Measurements from ENCODE around the gene IQCE. TPM values are rescaled to one million over a fixed set of nuclear protein-coding genes. Genes with fewer than 3 reads are reported as not detected.

Gene IQCE
- total RNA-seq, 1 experiment from 2014 or later: 35.8 TPM

- Histone ChIP-seq H3K4me2 (no peak overlapping the region), H3K27ac (no peak overlapping the region), H3K4me1 (replicated peaks; ENCODE audit: insufficient read depth) (no peaks in the 10 kb centered on the region), H3K4me3 (no peak overlapping the region), H3K79me2 (ENCODE audit: low read depth) (no peaks in the 10 kb centered on the region), H2AFZ (no peak overlapping the region), H3K9me2 (ENCODE audit: insufficient read depth) (no peaks in the 10 kb centered on the region), H3K27me3 (ENCODE audit: insufficient read depth, low read depth) (no peaks in the 10 kb centered on the region), H3K36me3 (ENCODE audit: low read depth) (no peaks in the 10 kb centered on the region), H3K9me3 (ENCODE audit: insufficient read depth, low read depth) (no peaks in the 10 kb centered on the region), H4K20me1 (ENCODE audit: insufficient read depth) (no peaks in the 10 kb centered on the region), H3F3A (ENCODE audit: insufficient read depth, low read depth) (0 out of 2 replicates have a peak, but pooled peaks cover 2% of the 10 kb centered on the region)
- no TSS peak for BruUV-seq (replicated peaks)
- DNase-seq: no peak
- TF ChIP-seq EZH2 (IDR thresholded peaks at IDR 0.05; ENCODE audit: low read depth) (no peak), CTCF (conservative IDR thresholded peaks at IDR 0.05) (no peak)
- CTCF ChIA-PET: no interaction called here
- POLR2A ChIA-PET (ENCODE audit: unreplicated experiment): interaction anchor here (0.6 kb wide), 1 partner anchor 126 kb away, joined by 7 read pairs; no protein-coding TSS in a partner anchor
- intact Hi-C loops (cut with micrococcal nuclease; ENCODE audit: unreplicated experiment): no loop called here
These were observed 19.3 kb downstream of the IQCE start for GRCh38 chr7:2577914-2578680.

GRCh38 chr7:2580636-2581035, 21.9 kb downstream of the IQCE start:
- intact Hi-C loops (cut with micrococcal nuclease; ENCODE audit: unreplicated experiment): no loop called here
- H4K20me1 ChIP-seq (ENCODE audit: insufficient read depth): no peaks in the 10 kb centered on the region
- ChIA-PET CTCF (no interaction called here), POLR2A (ENCODE audit: unreplicated experiment) (no interaction called here)
- no peaks in the 10 kb centered on the region for H3K79me2 ChIP-seq (ENCODE audit: low read depth)
- H3K36me3 ChIP-seq (ENCODE audit: low read depth): 0 out of 2 replicates have a peak, but pooled peaks cover 1% of the 10 kb centered on the region
- no peak for DNase-seq
- no peak for TF ChIP-seq EZH2 (IDR thresholded peaks at IDR 0.05; ENCODE audit: low read depth)
- no peak for TF ChIP-seq CTCF (conservative IDR thresholded peaks at IDR 0.05)
- no peaks in the 10 kb centered on the region for H3K9me2 ChIP-seq (ENCODE audit: insufficient read depth)
- 0 out of 2 replicates have a peak, but pooled peaks cover 2% of the 10 kb centered on the region for H3F3A ChIP-seq (ENCODE audit: insufficient read depth, low read depth)
- no peak overlapping the region for H2AFZ ChIP-seq
- no peaks in the 10 kb centered on the region for H3K27me3 ChIP-seq (ENCODE audit: insufficient read depth, low read depth)
- no peaks in the 10 kb centered on the region for H3K4me1 ChIP-seq (replicated peaks; ENCODE audit: insufficient read depth)
- no peak overlapping the region for H3K4me3 ChIP-seq
- no peak overlapping the region for H3K27ac ChIP-seq
- H3K4me2 ChIP-seq: no peak overlapping the region
- no TSS peak for BruUV-seq (replicated peaks)
- H3K9me3 ChIP-seq (ENCODE audit: insufficient read depth, low read depth): no peaks in the 10 kb centered on the region

GRCh38 chr7:2582006-2582735, 23.4 kb downstream of the IQCE start:
- ChIA-PET CTCF (no interaction called here), POLR2A (ENCODE audit: unreplicated experiment) (no interaction called here)
- no TSS peak for BruUV-seq (replicated peaks)
- H2AFZ ChIP-seq: no peak overlapping the region
- no peak overlapping the region for H3K27ac ChIP-seq
- H3K79me2 ChIP-seq (ENCODE audit: low read depth): no peaks in the 10 kb centered on the region
- H3K4me3 ChIP-seq: no peak overlapping the region
- H4K20me1 ChIP-seq (ENCODE audit: insufficient read depth): no peaks in the 10 kb centered on the region
- 0 out of 2 replicates have a peak, but pooled peaks cover 3% of the 10 kb centered on the region for H3K36me3 ChIP-seq (ENCODE audit: low read depth)
- no peak for DNase-seq
- TF ChIP-seq EZH2 (IDR thresholded peaks at IDR 0.05; ENCODE audit: low read depth) (no peak), CTCF (conservative IDR thresholded peaks at IDR 0.05) (no peak)
- H3K4me2 ChIP-seq: no peak overlapping the region
- no peaks in the 10 kb centered on the region for H3K4me1 ChIP-seq (replicated peaks; ENCODE audit: insufficient read depth)
- no peaks in the 10 kb centered on the region for H3K27me3 ChIP-seq (ENCODE audit: insufficient read depth, low read depth)
- no peaks in the 10 kb centered on the region for H3K9me3 ChIP-seq (ENCODE audit: insufficient read depth, low read depth)
- no peaks in the 10 kb centered on the region for H3K9me2 ChIP-seq (ENCODE audit: insufficient read depth)
- intact Hi-C loops (cut with micrococcal nuclease; ENCODE audit: unreplicated experiment): no loop called here
- H3F3A ChIP-seq (ENCODE audit: insufficient read depth, low read depth): 0 out of 2 replicates have a peak, but pooled peaks cover 2% of the 10 kb centered on the region

Measured in PC-9 (cell line).